Thymus (tissue), 11 donors: ENCODE data around the gene PRIMA1. TPM values are rescaled to one million over a fixed set of nuclear protein-coding genes. Genes with fewer than 3 reads are reported as not detected.

Experiments used
- DNase-seq, 9 donors: peaks; one replicate each; pipeline ENCODE4 v3.0.0-alpha.2; 2013; ENCODE audit warnings: low spot score in 9 of 9, low read depth in 6 of 9, missing footprints in 1 of 9
- H3K27ac ChIP-seq, 2 donors: one replicate each; pipeline ENCODE4 v1.5.1; 2013; ENCODE audit warnings: control low read depth in 1 of 2, low read depth in 1 of 2, low read length in 1 of 2, mild to moderate bottlenecking in 1 of 2, moderate library complexity in 1 of 2
- H3K27me3 ChIP-seq, 2 donors: one replicate each; pipeline ENCODE4 v1.5.1; 2013; ENCODE audit warnings: low read length in 1 of 2; ENCODE audit not compliant: control insufficient read depth in 2 of 2, insufficient read depth in 1 of 2
- H3K36me3 ChIP-seq, 2 donors: one replicate each; pipeline ENCODE4 v1.5.1; 2013; ENCODE audit warnings: low read length in 1 of 2, mild to moderate bottlenecking in 1 of 2, moderate library complexity in 1 of 2; ENCODE audit not compliant: control insufficient read depth in 2 of 2, insufficient read depth in 2 of 2
- H3K4me1 ChIP-seq, 2 donors: one replicate each; pipeline ENCODE4 v1.5.1; 2013; ENCODE audit warnings: low read length in 2 of 2; ENCODE audit not compliant: control insufficient read depth in 2 of 2, insufficient read depth in 2 of 2
- H3K4me3 ChIP-seq, 2 donors: one replicate each; pipeline ENCODE4 v1.5.1; 2013; ENCODE audit warnings: low read length in 2 of 2, control low read depth in 1 of 2, mild to moderate bottlenecking in 1 of 2
- H3K9me3 ChIP-seq, 2 donors: one replicate each; pipeline ENCODE4 v1.5.1; 2013; ENCODE audit warnings: low read length in 1 of 2, mild to moderate bottlenecking in 1 of 2; ENCODE audit not compliant: control insufficient read depth in 2 of 2, insufficient read depth in 1 of 2
- WGBS: extraction: QIAGEN DNeasy Blood & Tissue Kit; methylation state at CpG from one replicate; pipeline ENCODE4 v1.1.7; 2013; 5-methylcytosine and 5-hydroxymethylcytosine counted together
- polyA plus RNA-seq: library from polyadenylated mRNA; stranded (reverse); fragments of 200-250 nt; gene quantifications from one replicate; pipeline ENCODE4 v1.2.3, GENCODE V29; 2013
- total RNA-seq: library from RNA; stranded (reverse); fragments of 120-200 nt; gene quantifications from one replicate; pipeline ENCODE4 v1.2.4, GENCODE V29; 2013
- donor health status: healthy.

PRIMA1 gene
- total and polyA plus RNA-seq, 2 donors = 0.09 to 0.84 TPM

GRCh38 chr14:93733231-93733630 is 55.1 kb downstream of the PRIMA1 start:
- WGBS = 63% methylated on average over 11 of the region's 11 CpGs
- H3K4me3 ChIP-seq = no peak overlapping the region
- DNase-seq = no peak
- no peak overlapping the region for H3K27ac ChIP-seq
- no peaks in the 10 kb centered on the region for H3K9me3 ChIP-seq
- H3K27me3 ChIP-seq = no peaks in the 10 kb centered on the region
- H3K4me1 ChIP-seq = no peaks in the 10 kb centered on the region
- H3K36me3 ChIP-seq = no peaks in the 10 kb centered on the region

- H3K27ac ChIP-seq = no peak overlapping the region
- no peaks in the 10 kb centered on the region for H3K4me1 ChIP-seq
- no peaks in the 10 kb centered on the region for H3K36me3 ChIP-seq
- H3K9me3 ChIP-seq = no peaks in the 10 kb centered on the region
- H3K27me3 ChIP-seq = no peaks in the 10 kb centered on the region
- no peak for DNase-seq
- H3K4me3 ChIP-seq = no peak overlapping the region
- WGBS = 91% methylated on average over 10 of the region's 10 CpGs
Measured at GRCh38 chr14:93732524-93732923, 55.8 kb downstream of the PRIMA1 start.

GRCh38 chr14:93731753-93732152 is 56.5 kb downstream of the PRIMA1 start:
- 46% methylated on average over 7 of the region's 7 CpGs for WGBS

GRCh38 chr14:93729993-93730392 is 58.3 kb downstream of the PRIMA1 start:
- Histone ChIP-seq H3K9me3 (no peaks in the 10 kb centered on the region), H3K36me3 (no peaks in the 10 kb centered on the region), H3K27me3 (no peaks in the 10 kb centered on the region), H3K27ac (no peak overlapping the region), H3K4me3 (no peak overlapping the region), H3K4me1 (no peaks in the 10 kb centered on the region)
- 89% methylated on average over 10 of the region's 10 CpGs for WGBS
- DNase-seq = no peak

More at GRCh38 chr14:93731753-93732152, 56.5 kb downstream of the PRIMA1 start:
- Histone ChIP-seq H3K9me3 (no peaks in the 10 kb centered on the region), H3K4me1 (no peaks in the 10 kb centered on the region), H3K27me3 (no peaks in the 10 kb centered on the region), H3K4me3 (no peak overlapping the region), H3K27ac (no peak overlapping the region), H3K36me3 (no peaks in the 10 kb centered on the region)
- no peak for DNase-seq

GRCh38 chr14:93728651-93729016 is 59.7 kb downstream of the PRIMA1 start:
- whole genome bisulfite sequencing = 95% methylated on average over 8 of the region's 8 CpGs
- Histone ChIP-seq H3K36me3 (no peaks in the 10 kb centered on the region), H3K4me3 (no peak overlapping the region), H3K4me1 (no peaks in the 10 kb centered on the region), H3K9me3 (no peaks in the 10 kb centered on the region), H3K27me3 (no peaks in the 10 kb centered on the region), H3K27ac (no peak overlapping the region)
- DNase-seq = no peak

GRCh38 chr14:93727917-93728650 is 60.2 kb downstream of the PRIMA1 start:
- no peak overlapping the region for H3K4me3 ChIP-seq
- H3K4me1 ChIP-seq = no peaks in the 10 kb centered on the region
- H3K27ac ChIP-seq = no peak overlapping the region
- no peaks in the 10 kb centered on the region for H3K9me3 ChIP-seq
- no peaks in the 10 kb centered on the region for H3K27me3 ChIP-seq
- DNase-seq = no peak
- WGBS = 95% methylated on average over 19 of the region's 19 CpGs
- no peaks in the 10 kb centered on the region for H3K36me3 ChIP-seq

GRCh38 chr14:93727039-93727740 is 61.1 kb downstream of the PRIMA1 start:
- Histone ChIP-seq H3K4me3 (no peak overlapping the region), H3K27me3 (no peaks in the 10 kb centered on the region), H3K27ac (no peak overlapping the region), H3K4me1 (no peaks in the 10 kb centered on the region), H3K9me3 (no peaks in the 10 kb centered on the region), H3K36me3 (no peaks in the 10 kb centered on the region)
- WGBS = 89% methylated on average over 23 of the region's 23 CpGs
- no peak for DNase-seq

GRCh38 chr14:93725993-93726392 is 62.3 kb downstream of the PRIMA1 start:
- Histone ChIP-seq H3K27me3 (no peaks in the 10 kb centered on the region), H3K4me1 (no peaks in the 10 kb centered on the region), H3K36me3 (no peaks in the 10 kb centered on the region), H3K4me3 (no peak overlapping the region), H3K27ac (no peak overlapping the region), H3K9me3 (no peaks in the 10 kb centered on the region)
- no peak for DNase-seq
- WGBS = 96% methylated on average over 9 of the region's 9 CpGs

- H3K27ac ChIP-seq = no peak overlapping the region
- no peaks in the 10 kb centered on the region for H3K27me3 ChIP-seq
- no peaks in the 10 kb centered on the region for H3K36me3 ChIP-seq
- no peaks in the 10 kb centered on the region for H3K4me1 ChIP-seq
- no peak overlapping the region for H3K4me3 ChIP-seq
- WGBS = 75% methylated on average over 21 of the region's 21 CpGs
- H3K9me3 ChIP-seq = no peaks in the 10 kb centered on the region
- DNase-seq = no peak
Measured at GRCh38 chr14:93725002-93725582, 63.2 kb downstream of the PRIMA1 start.
